Measurements from ENCODE around the gene TLCD1.

TLCD1 gene

GRCh38 chr17:28714281-28714680, 11.8 kb downstream of the TLCD1 start:
- no peak overlapping the region for H3K4me3 ChIP-seq (ENCODE audit: low read depth in 1 of 2, low read length in 2 of 2)
- DNase-seq (no peak), ATAC-seq (ENCODE audit: insufficient read depth, low read depth) (no peak)
- H3K4me1 ChIP-seq (ENCODE audit: insufficient read depth, low read length) = peaks cover 40% of the 10 kb centered on the region
- no peaks in the 10 kb centered on the region for H4K20me1 ChIP-seq (ENCODE audit: insufficient read depth, low read length)
- H3K27me3 ChIP-seq (ENCODE audit: insufficient read depth, low read length, poor library complexity) = no peaks in the 10 kb centered on the region
- no peaks in the 10 kb centered on the region for H3K36me3 ChIP-seq (ENCODE audit: insufficient read depth, low read length)
- no peak overlapping the region for H3K27ac ChIP-seq (ENCODE audit: low read length)
- TF ChIP-seq CTCF (IDR thresholded peaks at IDR 0.05; ENCODE audit: borderline replicate concordance, extremely low read depth, low read length, poor library complexity, severe bottlenecking) (peak; percentile 13), EZH2 (IDR thresholded peaks at IDR 0.05; ENCODE audit: borderline replicate concordance, low read depth, low read length, severe bottlenecking) (no peak)
- H3K79me2 ChIP-seq (ENCODE audit: insufficient read depth, low read length) = peaks cover 17% of the 10 kb centered on the region
- H3K9ac ChIP-seq (ENCODE audit: low read depth, low read length) = no peak overlapping the region
- H3K4me2 ChIP-seq (ENCODE audit: insufficient read depth, low read length) = no peak overlapping the region
- H3K9me3 ChIP-seq (ENCODE audit: insufficient read depth, low read length, severe bottlenecking) = no peaks in the 10 kb centered on the region
- H2AFZ ChIP-seq (ENCODE audit: low read depth, low read length) = no peak overlapping the region

GRCh38 chr17:28712705-28713415, 13.2 kb downstream of the TLCD1 start:
- no peak for TF ChIP-seq EZH2 (IDR thresholded peaks at IDR 0.05; ENCODE audit: borderline replicate concordance, low read depth, low read length, severe bottlenecking)
- TF ChIP-seq CTCF (IDR thresholded peaks at IDR 0.05; ENCODE audit: borderline replicate concordance, extremely low read depth, low read length, poor library complexity, severe bottlenecking) = no peak
- Histone ChIP-seq H3K9me3 (ENCODE audit: insufficient read depth, low read length, severe bottlenecking) (no peaks in the 10 kb centered on the region), H3K4me3 (ENCODE audit: low read depth in 1 of 2, low read length in 2 of 2) (peak overlapping the region in 1 of 2 experiments; percentile 58; a peak in 2 of 4 replicates), H4K20me1 (ENCODE audit: insufficient read depth, low read length) (no peaks in the 10 kb centered on the region), H3K27me3 (ENCODE audit: insufficient read depth, low read length, poor library complexity) (no peaks in the 10 kb centered on the region), H3K4me2 (ENCODE audit: insufficient read depth, low read length) (peak overlapping the region; percentile 69), H3K36me3 (ENCODE audit: insufficient read depth, low read length) (no peaks in the 10 kb centered on the region), H3K79me2 (ENCODE audit: insufficient read depth, low read length) (peaks cover 10% of the 10 kb centered on the region), H3K27ac (ENCODE audit: low read length) (peak overlapping the region; percentile 71), H3K4me1 (ENCODE audit: insufficient read depth, low read length) (peaks cover 28% of the 10 kb centered on the region), H2AFZ (ENCODE audit: low read depth, low read length) (peak overlapping the region; percentile 68), H3K9ac (ENCODE audit: low read depth, low read length) (peak overlapping the region; percentile 68)
- DNase-seq (no peak), ATAC-seq (ENCODE audit: insufficient read depth, low read depth) (no peak)

GRCh38 chr17:28712032-28712704, 13.9 kb downstream of the TLCD1 start:
- H3K79me2 ChIP-seq (ENCODE audit: insufficient read depth, low read length) = peaks cover 10% of the 10 kb centered on the region
- no peaks in the 10 kb centered on the region for H3K9me3 ChIP-seq (ENCODE audit: insufficient read depth, low read length, severe bottlenecking)
- H3K9ac ChIP-seq (ENCODE audit: low read depth, low read length) = peak overlapping the region; percentile 68
- H3K4me3 ChIP-seq (ENCODE audit: low read depth in 1 of 2, low read length in 2 of 2) = peak overlapping the region; percentile 19 to 58; a peak in 3 of 4 replicates
- no peaks in the 10 kb centered on the region for H4K20me1 ChIP-seq (ENCODE audit: insufficient read depth, low read length)
- no peaks in the 10 kb centered on the region for H3K27me3 ChIP-seq (ENCODE audit: insufficient read depth, low read length, poor library complexity)
- peak; percentile 75 for DNase-seq
- peak overlapping the region; percentile 69 for H3K4me2 ChIP-seq (ENCODE audit: insufficient read depth, low read length)
- no peaks in the 10 kb centered on the region for H3K36me3 ChIP-seq (ENCODE audit: insufficient read depth, low read length)
- peak overlapping the region; percentile 71 for H3K27ac ChIP-seq (ENCODE audit: low read length)
- H2AFZ ChIP-seq (ENCODE audit: low read depth, low read length) = peak overlapping the region; percentile 68
- peak; percentile 39 for ATAC-seq (ENCODE audit: insufficient read depth, low read depth)
- TF ChIP-seq EZH2 (IDR thresholded peaks at IDR 0.05; ENCODE audit: borderline replicate concordance, low read depth, low read length, severe bottlenecking) (no peak), CTCF (IDR thresholded peaks at IDR 0.05; ENCODE audit: borderline replicate concordance, extremely low read depth, low read length, poor library complexity, severe bottlenecking) (peak; percentile 23)
- peaks cover 28% of the 10 kb centered on the region for H3K4me1 ChIP-seq (ENCODE audit: insufficient read depth, low read length)
